B cell (primary cell): ENCODE data around the gene H6PD. TPM values are rescaled to one million over a fixed set of nuclear protein-coding genes. Genes with fewer than 3 reads are reported as not detected.

Experiments used
- ATAC-seq: fragments of 200-7000 bp; cut with Tn5 transposase; one replicate; pipeline ENCODE4 v1.10.0; 2021; ENCODE audit warnings: low read depth, mild to moderate bottlenecking, moderate number of reproducible peaks, moderate library complexity
- CTCF ChIA-PET: fragments of 350-600 bp; sonication (Branson Sonifier 250); formaldehyde crosslinking; loops from one replicate; lab custom pipeline; 2021; ENCODE audit warnings: antibody characterized with exemption, inconsistent platforms; lab: Charles Lee
- POLR2A ChIA-PET: fragments of 350-600 bp; sonication (Branson Sonifier 250); formaldehyde crosslinking; loops from one replicate; lab custom pipeline; 2021; ENCODE audit warnings: antibody characterized with exemption; lab: Charles Lee
- DNase-seq: peaks from one replicate; pipeline ENCODE4 v3.0.0; 2013
- H2AFZ ChIP-seq: 2 replicates; pipeline ENCODE4 v1.6.1; 2012; ENCODE audit warnings: mild to moderate bottlenecking, low read depth, low read length; ENCODE audit not compliant: insufficient read depth, poor library complexity, severe bottlenecking
- H3K27ac ChIP-seq, 2 donors: 1 replicate in 1 of 2; 2 replicates in 1 of 2; pipeline ENCODE4 v1.5.1; 2012 to 2013; ENCODE audit warnings: low read length in 2 of 2, mild to moderate bottlenecking in 2 of 2, moderate library complexity in 1 of 2
- H3K27me3 ChIP-seq, 4 experiments: fragments of 200-600 bp in 1 of 4; sonication (generic) in 1 of 4; replicated peaks in 1 of 4; 1 replicate in 2 of 4; 2 replicates in 2 of 4; pipeline versions ENCODE4 v1.6.1 to v1.7.0; 2013 to 2016; ENCODE audit warnings: low read length in 3 of 4, mild to moderate bottlenecking in 2 of 4, mixed read lengths in 1 of 4, moderate library complexity in 1 of 4; ENCODE audit not compliant: insufficient read depth in 4 of 4, control insufficient read depth in 3 of 4; ENCODE audit errors: control extremely low read depth in 1 of 4
- H3K36me3 ChIP-seq, 2 experiments: replicated peaks in 1 of 2; 1 replicate in 1 of 2; 2 replicates in 1 of 2; pipeline versions ENCODE4 v1.6.1 to v1.7.1; 2013; ENCODE audit warnings: low read length in 1 of 2; ENCODE audit not compliant: insufficient read depth in 2 of 2, control insufficient read depth in 1 of 2; ENCODE audit errors: control extremely low read depth in 1 of 2, extremely low read depth in 1 of 2
- H3K4me1 ChIP-seq, 2 donors: fragments of 200-600 bp in 1 of 2; sonication (generic) in 1 of 2; 1 replicate in 1 of 2; 2 replicates in 1 of 2; pipeline versions ENCODE4 v1.5.1 to v1.6.1; 2013 to 2017; ENCODE audit warnings: low read length in 2 of 2; ENCODE audit not compliant: control insufficient read depth in 2 of 2, insufficient read depth in 2 of 2
- H3K4me2 ChIP-seq: replicated peaks from 2 replicates; pipeline ENCODE3; 2012; ENCODE audit warnings: mild to moderate bottlenecking, low read depth, low read length; ENCODE audit not compliant: poor library complexity, severe bottlenecking
- H3K4me3 ChIP-seq, 5 experiments: fragments of 200-600 bp in 1 of 5; sonication (generic) in 1 of 5; 1 replicate in 3 of 5; 2 replicates in 2 of 5; pipeline versions ENCODE4 v1.5.1 to v1.7.0; 2011 to 2016; ENCODE audit warnings: low read length in 4 of 5, mild to moderate bottlenecking in 4 of 5, low read depth in 2 of 5, control low read depth in 1 of 5, moderate library complexity in 1 of 5; ENCODE audit not compliant: insufficient read depth in 1 of 5; ENCODE audit errors: control extremely low read depth in 1 of 5, extremely low read depth in 1 of 5
- H3K79me2 ChIP-seq: fragments of 200-600 bp; sonication (generic); one replicate; pipeline ENCODE4 v1.6.0; 2016; ENCODE audit warnings: low read length; ENCODE audit not compliant: control insufficient read depth, insufficient read depth
- H3K9ac ChIP-seq: fragments of 200-600 bp; sonication (generic); 2 replicates; pipeline ENCODE4 v1.6.1; 2017; ENCODE audit warnings: mild to moderate bottlenecking, low read length, moderate library complexity
- H3K9me3 ChIP-seq, 3 donors: one replicate each; pipeline versions ENCODE4 v1.6.1 to v1.7.1; 2013; ENCODE audit warnings: low read length in 2 of 3; ENCODE audit not compliant: control insufficient read depth in 2 of 3, insufficient read depth in 1 of 3; ENCODE audit errors: control extremely low read depth in 1 of 3
- H4K20me1 ChIP-seq: 2 replicates; pipeline ENCODE4 v1.6.0; 2012; ENCODE audit warnings: mild to moderate bottlenecking, low read length; ENCODE audit not compliant: insufficient read depth, control insufficient read depth, poor library complexity, severe bottlenecking
- H3K27ac Mint-ChIP-seq: one replicate; pipeline ENCODE4 v1.8.0; 2021; ENCODE audit warnings: mixed read lengths
- H3K27me3 Mint-ChIP-seq: one replicate; pipeline ENCODE4 v1.8.0; 2021; ENCODE audit warnings: mixed read lengths
- H3K4me1 Mint-ChIP-seq: one replicate; pipeline ENCODE4 v1.8.0; 2021; ENCODE audit warnings: mixed read lengths
- H3K4me3 Mint-ChIP-seq: one replicate; pipeline ENCODE4 v1.8.0; 2021; ENCODE audit warnings: mixed read lengths
- H3K9me3 Mint-ChIP-seq: one replicate; pipeline ENCODE4 v1.8.0; 2022; ENCODE audit warnings: mixed read lengths; ENCODE audit not compliant: insufficient read depth
- EZH2 ChIP-seq: IDR thresholded peaks from 2 replicates; pipeline ENCODE4 v1.6.1; 2012; ENCODE audit warnings: borderline replicate concordance, low read depth, mild to moderate bottlenecking, moderate library complexity, low read length; ENCODE audit not compliant: insufficient read depth, poor library complexity, severe bottlenecking
- WGBS: methylation state at CpG from one replicate; pipeline ENCODE4 v1.1.5; 2013; ENCODE audit warnings: missing lambda C conversion rate; ENCODE audit not compliant: insufficient coverage; 5-methylcytosine and 5-hydroxymethylcytosine counted together
- intact Hi-C: fragments of 100-400 bp; cut with micrococcal nuclease; formaldehyde crosslinking; loops from one replicate; pipeline ENCODE4 v1.10.0; 2022
- polyA plus RNA-seq: library from polyadenylated mRNA; depleted of rRNA; stranded (reverse); fragments of >200 nt; gene quantifications from 2 replicates; pipeline ENCODE4 v1.2.3, GENCODE V29; 2012
- total RNA-seq, 2 donors: library from RNA; stranded (reverse); fragments of 120-200 nt in 1 of 2; gene quantifications; 1 replicate in 1 of 2; 2 replicates in 1 of 2; pipeline versions ENCODE4 v1.2.3 to v1.2.4, GENCODE V29; 2013 to 2022
- TF ChIP-seq, protein P1 (sequence below): fragments of 200-600 bp; IDR thresholded peaks from one replicate; pipeline ENCODE4 v1.8.0; 2022; ENCODE audit warnings: antibody characterized with exemption, mild to moderate bottlenecking

The H6PD gene
- total and polyA plus RNA-seq, 2 donors (not counting 1 experiment from before 2014, with no cell fraction given) = 11.3 to 30.2 TPM

DNA sequence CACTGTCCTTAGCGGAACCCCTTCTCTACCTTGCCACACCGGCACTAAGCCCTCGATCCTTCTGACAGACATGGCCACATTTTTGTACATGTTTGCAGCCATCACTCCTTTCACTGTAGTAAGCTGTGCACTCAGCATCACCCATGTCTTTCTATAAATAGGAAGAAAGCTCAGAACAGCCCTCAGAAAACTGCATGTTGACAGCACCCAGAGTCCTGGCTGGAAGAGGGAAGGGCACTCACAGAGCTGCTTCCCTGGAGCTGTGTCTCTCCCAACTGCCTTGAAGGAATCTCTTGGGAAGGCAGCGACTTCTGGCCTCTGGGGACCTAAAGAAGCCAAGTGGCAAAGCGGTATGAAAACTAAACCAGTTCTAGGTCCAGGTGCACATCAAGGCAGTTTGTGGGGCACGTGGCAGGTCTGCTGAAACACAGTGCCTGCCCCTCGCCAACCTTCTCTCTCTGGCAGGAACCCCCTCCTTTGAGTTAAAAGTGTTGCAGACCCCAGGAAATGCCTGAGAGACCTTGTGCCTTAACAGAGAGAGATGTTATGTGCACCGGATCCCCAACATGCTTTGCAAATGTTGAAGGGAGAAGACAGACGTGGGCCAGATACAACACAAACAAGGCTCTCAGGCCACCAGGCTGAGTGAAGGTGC lies 41.9 kb upstream of the H6PD start:
- 71% methylated on average over 9 of the region's 9 CpGs for WGBS
- Histone ChIP-seq H3K9ac (no peak overlapping the region), H3K9me3 (peaks cover 0 to 1% (median 0%) of the 10 kb centered on the region in 3 donors), H4K20me1 (no peaks in the 10 kb centered on the region), H3K4me2 (no peak overlapping the region), H3K36me3 (no peaks in the 10 kb centered on the region), H3K27me3 (peaks cover 0 to 8% (median 0%) of the 10 kb centered on the region in 4 experiments), H3K79me2 (no peaks in the 10 kb centered on the region), H2AFZ (no peak overlapping the region), H3K27ac (no peak overlapping the region), H3K4me1 (peaks cover 0 to 11% of the 10 kb centered on the region in 2 donors), H3K4me3 (no peak overlapping the region)
- no peak overlapping the region for H3K27ac Mint-ChIP-seq
- CTCF ChIA-PET = interaction anchor here (10.4 kb wide), 1 partner anchor 82 kb away, joined by 153 read pairs; no protein-coding TSS in a partner anchor
- no peak overlapping the region for H3K4me3 Mint-ChIP-seq
- POLR2A ChIA-PET = no interaction called here
- no peaks in the 10 kb centered on the region for H3K9me3 Mint-ChIP-seq
- peaks cover 14% of the 10 kb centered on the region for H3K4me1 Mint-ChIP-seq
- intact Hi-C loops = loop anchor here (10.0 kb wide), 1 partner anchor 188 kb away; no protein-coding TSS in a partner anchor
- DNase-seq (no peak), ATAC-seq (no peak)
- TF ChIP-seq, protein P1, sequence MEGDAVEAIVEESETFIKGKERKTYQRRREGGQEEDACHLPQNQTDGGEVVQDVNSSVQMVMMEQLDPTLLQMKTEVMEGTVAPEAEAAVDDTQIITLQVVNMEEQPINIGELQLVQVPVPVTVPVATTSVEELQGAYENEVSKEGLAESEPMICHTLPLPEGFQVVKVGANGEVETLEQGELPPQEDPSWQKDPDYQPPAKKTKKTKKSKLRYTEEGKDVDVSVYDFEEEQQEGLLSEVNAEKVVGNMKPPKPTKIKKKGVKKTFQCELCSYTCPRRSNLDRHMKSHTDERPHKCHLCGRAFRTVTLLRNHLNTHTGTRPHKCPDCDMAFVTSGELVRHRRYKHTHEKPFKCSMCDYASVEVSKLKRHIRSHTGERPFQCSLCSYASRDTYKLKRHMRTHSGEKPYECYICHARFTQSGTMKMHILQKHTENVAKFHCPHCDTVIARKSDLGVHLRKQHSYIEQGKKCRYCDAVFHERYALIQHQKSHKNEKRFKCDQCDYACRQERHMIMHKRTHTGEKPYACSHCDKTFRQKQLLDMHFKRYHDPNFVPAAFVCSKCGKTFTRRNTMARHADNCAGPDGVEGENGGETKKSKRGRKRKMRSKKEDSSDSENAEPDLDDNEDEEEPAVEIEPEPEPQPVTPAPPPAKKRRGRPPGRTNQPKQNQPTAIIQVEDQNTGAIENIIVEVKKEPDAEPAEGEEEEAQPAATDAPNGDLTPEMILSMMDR = no peak
- TF ChIP-seq EZH2 = no peak
- H3K27me3 Mint-ChIP-seq = peaks cover 25% of the 10 kb centered on the region

DNA sequence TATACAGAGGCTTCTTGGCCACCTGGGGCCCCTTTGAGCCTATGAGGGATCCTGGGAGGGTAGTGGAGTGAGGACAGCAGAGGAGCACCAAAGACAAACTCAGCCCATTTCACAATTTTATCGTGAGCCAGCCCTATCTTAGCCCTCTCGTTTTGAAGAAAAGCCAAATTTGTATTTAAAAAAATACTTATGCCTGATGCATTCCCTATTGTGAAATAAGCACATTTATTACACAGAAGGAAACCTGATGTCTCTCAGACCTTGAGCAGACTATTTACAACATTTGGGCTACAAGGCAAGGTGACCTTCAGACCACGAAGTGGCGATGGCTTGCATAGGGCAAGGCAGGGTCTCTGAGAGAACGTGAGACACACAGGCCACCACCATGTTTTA lies 41.3 kb upstream of the H6PD start:
- Histone ChIP-seq H2AFZ (no peak overlapping the region), H4K20me1 (no peaks in the 10 kb centered on the region), H3K36me3 (no peaks in the 10 kb centered on the region), H3K4me3 (no peak overlapping the region), H3K79me2 (no peaks in the 10 kb centered on the region), H3K9ac (no peak overlapping the region), H3K4me1 (peaks cover 0 to 11% of the 10 kb centered on the region in 2 donors), H3K9me3 (peaks cover 0 to 5% (median 0%) of the 10 kb centered on the region in 3 donors), H3K27me3 (peaks cover 0 to 14% (median 2%) of the 10 kb centered on the region in 4 experiments), H3K4me2 (no peak overlapping the region), H3K27ac (no peak overlapping the region)
- intact Hi-C loops = loop anchor here (10.0 kb wide), 1 partner anchor 188 kb away; no protein-coding TSS in a partner anchor
- ChIA-PET CTCF (interaction anchor here (10.4 kb wide), 1 partner anchor 82 kb away, joined by 153 read pairs; no protein-coding TSS in a partner anchor), POLR2A (no interaction called here)
- Mint-ChIP-seq H3K4me1 (peaks cover 14% of the 10 kb centered on the region), H3K27ac (no peak overlapping the region), H3K27me3 (peaks cover 25% of the 10 kb centered on the region), H3K4me3 (no peak overlapping the region), H3K9me3 (no peaks in the 10 kb centered on the region)
- DNase-seq (no peak), ATAC-seq (no peak)
- 93% methylated on average over 2 of the region's 5 CpGs for WGBS
- TF ChIP-seq EZH2 = no peak
- TF ChIP-seq, protein P1 = no peak
